Activated gamma-delta T cell treated with anti-CD3 and anti-CD28 coated beads, Interleukin-2, amount 50 U/mL, for 16 hours (primary cell): ENCODE measurements around the gene DSTYK.
"Not testable (repeated sequence)": the region's sequence is repeated elsewhere in the genome, so short reads cannot be mapped to it uniquely, and the experiment has no call there.

Experiments used
- DNase-seq: peaks from one replicate; pipeline ENCODE4 v3.0.0-alpha.2; 2020; ENCODE audit warnings: low read depth

The DSTYK gene

DNA sequence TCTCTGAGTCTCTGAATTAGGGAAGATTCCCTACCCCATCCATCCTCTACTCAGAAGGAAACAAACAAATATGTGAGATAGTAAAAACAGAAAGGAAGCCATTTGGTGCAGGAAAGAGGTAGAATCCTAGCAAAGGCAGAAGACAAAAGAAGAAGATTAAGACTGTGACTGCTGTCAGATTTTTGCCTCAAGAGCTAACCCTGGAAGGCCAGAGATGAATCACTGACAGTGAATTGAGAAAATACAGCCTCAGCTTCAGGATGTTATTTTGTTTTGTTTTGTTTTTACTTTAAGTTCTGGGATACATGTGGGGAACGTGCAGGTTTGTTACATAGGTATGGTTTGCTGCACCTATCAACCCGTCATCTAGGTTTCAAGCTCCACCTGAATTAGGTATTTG, 31.7 kb downstream of the DSTYK start:
- no peak for DNase-seq

DNA sequence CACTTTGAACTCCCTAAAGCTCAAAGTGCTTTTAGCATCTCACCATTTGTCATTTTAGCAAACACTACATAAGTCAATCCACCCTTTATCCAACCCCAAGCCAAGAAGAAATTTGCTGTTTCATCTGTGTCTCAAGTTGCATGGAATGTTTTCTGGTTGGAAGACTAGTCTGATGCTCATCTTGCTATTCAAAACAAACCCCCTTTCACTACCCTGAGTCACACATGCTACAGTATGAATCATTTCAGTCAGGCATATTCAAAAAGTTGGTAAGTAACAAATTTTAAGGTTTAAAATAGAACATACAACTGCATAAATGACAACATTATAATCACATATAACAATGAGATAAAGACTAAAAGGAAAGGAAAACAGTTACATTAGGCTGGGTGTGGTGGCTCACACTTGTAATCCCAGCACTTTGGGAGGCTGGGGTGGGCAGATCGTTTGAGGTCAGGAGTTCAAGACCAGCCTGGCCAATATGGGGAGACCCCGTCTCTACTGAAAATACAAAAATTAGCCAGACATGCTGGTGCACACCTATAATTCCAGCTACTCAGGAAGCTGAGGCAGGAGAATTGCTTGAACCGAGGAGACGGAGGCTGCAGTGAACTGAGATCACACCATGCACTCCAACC, 38.7 kb downstream of the DSTYK start:
- DNase-seq, result no peak

DNA sequence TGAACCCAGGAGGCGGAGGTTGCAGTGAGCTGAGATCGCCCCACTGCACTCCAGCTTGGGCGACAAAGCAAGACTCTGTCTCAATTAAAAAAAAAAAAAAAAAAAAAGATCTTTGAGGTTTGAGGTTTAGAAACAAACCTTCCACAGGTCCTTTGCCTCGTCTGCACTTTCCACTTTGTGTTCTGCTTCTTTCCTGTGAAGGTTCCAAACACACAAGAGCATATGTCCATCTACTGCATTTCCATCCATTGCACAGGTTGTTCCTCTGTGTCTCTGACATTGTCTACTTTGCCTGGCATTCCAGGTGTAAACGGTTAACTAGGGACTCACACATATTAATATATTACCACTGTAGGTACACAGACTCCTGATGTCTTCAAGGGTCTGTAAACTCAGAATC, 40.1 kb downstream of the DSTYK start:
- no peak for DNase-seq

DNA sequence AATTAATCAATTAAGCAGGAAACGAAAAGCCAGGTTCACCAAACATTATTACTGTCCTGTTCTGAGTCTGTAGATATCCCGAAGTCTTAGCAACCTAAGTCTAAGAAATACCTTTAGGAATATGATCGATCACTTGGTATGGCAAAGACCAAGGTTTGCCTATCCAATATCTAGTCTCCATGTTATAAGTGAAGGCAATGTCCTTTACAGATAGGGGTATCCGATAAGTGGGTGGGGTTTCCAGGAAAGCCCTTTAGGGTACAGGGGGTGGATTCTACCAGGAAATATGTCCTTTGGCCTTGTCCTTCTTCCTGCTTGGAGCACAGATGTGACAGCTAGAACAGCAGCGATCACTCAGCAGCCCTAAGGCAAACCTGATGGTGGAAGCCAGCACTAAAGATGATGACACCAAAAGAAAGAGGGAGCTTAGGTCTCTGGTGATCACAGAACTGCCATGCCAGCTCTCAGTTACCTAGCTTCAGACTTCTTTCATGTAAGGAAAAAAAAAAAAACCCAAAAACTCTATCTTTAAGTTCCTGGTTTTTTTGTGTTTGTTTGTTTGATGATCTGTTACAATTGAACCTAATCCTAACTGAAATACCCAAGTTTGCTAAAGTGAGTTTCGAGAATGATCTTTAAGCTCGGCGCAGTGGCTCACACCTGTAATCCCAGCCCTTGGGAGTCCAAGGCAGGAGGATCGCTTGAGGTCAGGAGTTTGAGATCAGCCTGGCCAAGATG, 40.8 kb downstream of the DSTYK start:
- DNase-seq, result no peak

DNA sequence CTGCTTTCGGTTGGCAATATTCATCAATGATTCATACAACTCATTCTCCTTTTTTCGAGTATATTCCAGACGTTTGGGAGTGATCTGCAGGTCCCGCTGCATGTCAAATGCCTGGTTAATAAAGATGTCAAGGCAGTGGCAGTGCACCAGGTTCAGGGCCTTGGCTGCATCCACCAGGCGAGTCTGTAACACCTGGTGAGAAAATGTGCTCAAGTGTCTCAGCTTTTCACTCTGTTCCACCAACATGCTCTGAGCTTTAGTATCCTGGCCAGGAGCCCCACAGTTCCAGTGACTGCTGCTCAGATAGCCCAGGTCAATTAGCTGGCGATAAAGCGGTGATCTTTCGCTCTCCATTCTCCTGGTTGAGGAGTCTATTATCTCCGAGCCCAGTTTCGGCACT, 42.3 kb downstream of the DSTYK start:
- no peak for DNase-seq

DNA sequence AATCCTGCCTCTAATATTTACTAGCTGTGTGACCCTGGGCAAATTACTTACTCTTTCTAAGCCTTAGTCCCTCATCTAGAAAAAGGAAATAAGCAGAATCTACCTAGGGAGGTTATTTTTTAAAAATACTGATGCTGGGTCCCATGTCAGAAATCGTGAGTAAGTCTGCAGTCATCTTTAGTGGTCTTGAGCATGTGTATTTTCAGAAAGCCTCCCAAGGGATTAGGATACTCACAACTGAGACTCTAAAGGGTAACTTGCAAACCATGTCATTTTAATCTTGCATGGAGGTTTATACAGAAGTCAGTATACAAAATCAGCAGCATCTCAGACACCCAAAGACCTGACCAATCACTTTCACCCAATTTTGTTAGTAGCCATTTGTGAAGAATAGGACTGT, 43.2 kb downstream of the DSTYK start:
- no peak for DNase-seq

DNA sequence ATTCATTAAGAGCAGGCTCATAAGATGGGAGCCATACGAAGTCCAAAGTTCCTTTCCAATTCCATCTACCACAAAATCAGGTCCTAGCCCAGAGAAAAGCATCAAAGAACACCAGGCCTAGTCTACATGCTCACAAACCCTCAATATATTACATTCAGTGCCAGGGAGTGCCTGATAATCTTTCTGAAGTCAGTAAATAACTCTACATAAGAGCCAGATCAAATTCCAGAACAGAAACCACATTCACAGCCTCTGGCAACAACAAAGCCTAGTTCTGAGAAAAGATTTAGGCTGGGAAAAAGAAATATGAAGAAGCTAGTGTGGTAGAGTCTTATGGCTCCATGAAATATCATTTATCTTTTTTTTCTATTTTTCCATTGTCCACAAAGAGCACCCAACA, 49.2 kb downstream of the DSTYK start:
- no peak for DNase-seq

DNA sequence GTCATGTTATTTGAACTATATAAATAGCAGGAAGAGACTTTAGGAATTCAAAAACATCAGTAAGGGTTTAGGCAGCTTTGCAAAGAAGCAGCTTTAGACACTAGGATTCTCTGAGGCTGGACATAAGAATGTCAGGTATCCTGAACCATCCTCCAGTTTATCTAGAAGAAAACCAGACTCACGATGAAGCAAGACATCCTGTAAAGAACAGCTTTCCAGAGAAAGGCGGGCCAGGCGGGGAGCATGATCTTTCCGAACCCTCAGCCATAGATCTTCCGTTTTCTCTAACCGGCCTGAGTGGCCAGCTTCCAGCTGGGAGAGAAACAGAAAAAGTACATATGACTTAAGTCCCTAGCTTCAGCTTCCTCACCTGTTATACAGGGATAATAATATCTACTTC, 50.4 kb downstream of the DSTYK start:
- no peak for DNase-seq

DNA sequence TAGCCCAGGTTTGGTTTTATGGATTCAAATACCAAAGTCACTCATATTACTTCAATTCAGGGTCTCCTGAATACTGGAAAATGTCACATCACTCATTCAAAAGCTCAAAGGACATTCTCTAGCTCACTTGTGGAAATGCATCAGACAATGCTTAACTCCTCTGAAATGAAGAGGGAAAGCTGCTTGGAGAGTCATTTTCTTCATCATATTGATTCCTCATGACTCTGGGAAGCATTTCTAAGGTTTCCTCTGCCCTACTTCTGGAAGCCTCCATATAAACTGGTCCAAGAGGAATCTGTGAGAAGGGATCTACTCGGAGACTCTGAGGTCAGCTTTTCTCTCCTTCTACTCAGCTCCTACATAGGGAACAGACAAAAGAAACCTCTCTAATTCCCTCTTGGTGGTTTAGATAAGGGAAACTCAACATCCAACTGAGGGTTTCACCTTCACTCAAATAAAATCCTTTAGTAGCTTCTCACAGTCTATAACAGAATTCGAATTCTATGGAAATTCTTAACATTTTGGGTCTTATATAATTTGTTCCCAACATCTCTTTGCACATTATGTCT, 53.4 kb downstream of the DSTYK start:
- no peak for DNase-seq

DNA sequence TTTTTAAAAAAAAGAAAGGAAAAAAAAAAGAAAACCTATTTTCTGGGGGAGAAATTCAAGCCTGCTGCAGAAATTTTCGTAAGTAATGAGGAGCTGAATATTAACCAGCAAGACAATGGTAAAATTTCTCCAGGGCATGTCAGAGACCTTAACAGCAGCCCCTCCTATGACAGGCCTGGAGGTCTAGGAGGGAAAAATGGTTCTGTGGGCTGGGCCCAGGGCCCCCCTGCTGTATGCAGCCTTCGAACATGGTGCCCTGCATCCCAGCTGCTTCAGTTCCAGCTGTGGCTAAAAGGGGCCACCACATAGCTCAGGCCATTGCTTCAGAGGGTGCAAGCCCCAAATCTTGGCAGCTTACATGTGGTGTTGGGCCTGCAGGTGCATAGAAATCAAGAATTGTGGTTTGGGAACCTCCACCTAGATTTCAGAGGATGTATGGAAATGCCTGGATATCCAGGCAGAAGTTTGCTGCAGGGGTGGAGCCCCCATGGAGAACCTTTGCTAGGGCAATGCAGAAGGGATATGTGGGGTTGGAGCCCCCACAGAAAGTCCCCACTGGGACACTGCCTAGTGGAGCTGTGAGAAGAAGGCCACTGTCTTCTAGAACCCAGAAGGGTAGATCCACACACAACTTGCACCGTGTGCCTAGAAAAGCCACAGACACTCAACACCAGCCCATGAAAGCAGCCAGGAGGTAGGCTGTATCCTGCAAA, 55.7 kb downstream of the DSTYK start:
- not testable (repeated sequence) for DNase-seq

DNA sequence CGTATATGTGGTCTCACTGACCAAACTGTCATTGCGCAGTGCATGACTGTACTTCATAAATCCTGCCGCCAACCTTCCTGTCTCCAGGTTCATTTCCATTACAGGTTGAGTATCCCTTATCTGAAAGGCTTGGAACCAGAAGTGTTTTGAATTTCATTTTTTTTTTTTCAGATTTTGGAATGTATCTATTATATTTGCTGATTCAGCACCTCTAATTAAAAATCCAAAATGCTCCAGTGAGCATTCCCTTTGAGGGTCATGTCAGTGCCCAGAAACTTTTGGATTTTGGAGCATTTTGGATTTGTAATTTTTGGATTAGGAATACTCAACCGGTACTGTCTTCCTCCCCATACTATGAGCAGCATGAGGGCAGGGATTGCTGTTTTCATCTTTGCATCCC, 59.0 kb downstream of the DSTYK start:
- DNase-seq, result no peak

DNA sequence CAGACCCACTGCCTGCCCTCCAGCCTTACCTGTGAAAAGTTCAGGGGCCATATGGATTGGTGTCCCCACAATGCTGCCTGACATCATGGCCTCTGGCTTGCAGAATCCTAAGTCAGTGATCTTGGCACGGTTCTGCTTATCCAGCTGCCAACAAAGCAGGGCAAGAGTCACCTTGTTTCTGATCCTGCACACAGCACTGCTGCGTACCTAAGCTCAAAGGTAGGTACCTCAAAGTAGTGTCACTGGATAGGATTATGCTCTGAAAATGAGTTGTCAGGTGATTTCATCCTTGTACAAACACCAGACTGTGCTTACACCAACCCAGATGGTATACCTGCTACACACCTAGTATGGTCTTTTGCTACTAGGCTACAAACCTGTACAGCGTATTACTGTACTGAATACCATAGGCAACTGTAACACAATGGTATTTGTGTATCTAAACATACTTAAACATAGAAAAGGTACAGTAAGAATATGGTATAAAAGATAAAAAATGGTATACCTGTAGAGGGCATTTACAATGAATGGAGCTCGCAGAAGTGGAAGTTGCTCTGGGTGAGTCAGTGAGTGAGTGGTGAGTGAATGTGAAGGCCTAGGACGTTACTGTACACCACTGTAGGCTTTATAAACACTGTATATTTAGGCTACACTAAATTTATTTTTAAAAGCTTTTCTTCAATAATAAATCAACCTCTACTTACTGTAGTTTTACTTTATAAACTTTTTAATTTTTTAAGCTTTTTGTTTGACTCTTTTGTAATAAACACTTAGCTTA, 60.7 kb downstream of the DSTYK start:
- no peak for DNase-seq

DNA sequence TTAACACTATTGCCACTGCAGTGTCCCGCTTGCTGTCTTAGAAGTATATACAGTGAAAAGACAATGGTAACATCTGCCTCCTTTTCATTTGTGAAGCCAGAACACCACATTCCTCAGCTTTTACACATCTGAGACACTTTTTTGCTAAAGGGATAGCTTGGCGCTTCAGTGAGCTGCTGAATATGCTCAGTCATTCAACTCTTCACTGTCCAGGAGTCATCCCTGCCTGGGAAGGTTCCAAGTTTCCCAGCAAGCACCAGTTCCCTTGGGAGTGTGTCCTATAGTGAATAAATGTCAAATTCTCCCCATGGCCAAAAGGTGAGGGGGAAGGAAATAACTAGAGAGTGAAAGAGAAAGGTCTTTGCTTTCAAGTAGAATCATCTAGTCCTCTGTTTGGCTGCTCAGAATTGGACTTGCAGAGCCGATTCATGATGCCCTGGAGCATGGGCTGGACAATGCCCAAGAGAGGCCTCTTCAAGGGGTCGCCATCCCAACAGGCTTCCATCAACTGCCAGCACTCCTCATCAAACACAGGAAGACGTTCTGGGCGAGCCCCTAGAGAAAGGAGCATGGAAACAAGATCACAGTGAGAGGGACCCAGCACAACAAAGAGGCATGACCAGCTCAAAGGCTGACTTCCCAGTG, 64.2 kb downstream of the DSTYK start:
- DNase-seq, result no peak

DNA sequence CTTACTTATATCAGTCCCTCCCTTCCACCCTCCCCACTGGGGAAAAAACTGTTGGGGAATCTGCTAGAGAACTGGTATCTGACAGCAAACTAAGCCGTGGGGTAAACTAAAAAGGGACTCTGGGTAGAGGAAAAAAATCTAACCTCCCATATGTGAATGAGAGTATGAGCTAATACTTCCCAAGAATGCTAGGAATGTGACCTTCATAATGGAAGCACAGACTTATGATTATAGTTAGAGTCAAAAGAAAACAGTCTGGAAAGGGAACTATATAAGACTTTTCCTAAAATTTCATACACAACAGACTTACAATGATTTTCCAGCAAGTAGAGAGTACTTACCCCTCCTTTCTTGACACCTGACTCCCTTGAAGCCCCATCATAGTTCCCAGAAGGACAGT, 66.8 kb downstream of the DSTYK start:
- DNase-seq, result no peak

DNA sequence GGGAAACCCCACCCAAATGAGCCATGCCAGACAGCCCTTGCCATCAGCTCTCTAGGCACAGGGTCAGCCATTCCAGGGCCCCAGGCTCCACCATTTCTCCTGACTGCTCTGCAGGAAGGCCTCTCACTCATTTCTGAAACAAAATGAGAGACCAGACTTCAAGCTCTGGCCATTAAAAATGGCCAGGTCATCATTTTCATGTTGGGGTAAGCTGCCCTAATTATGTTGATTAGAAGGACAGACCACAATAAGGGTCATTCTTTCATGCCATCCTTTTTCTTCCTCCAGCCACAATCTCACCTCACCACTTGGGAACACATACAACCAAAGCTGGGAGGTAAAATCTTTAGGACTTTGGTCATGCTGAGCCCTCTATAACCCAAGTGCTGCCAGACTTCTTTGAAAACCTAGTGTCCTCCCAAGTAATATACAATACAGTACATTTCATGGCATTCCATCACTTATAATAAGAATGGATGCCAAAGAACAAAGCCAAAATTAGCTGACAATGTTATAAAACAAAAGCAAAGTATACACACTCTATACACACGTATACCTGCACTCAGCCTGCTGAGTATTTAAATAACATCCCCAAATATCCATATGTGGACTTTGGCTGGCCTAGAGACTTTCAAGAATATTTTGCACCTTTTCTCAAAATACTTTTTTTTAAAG, 67.3 kb downstream of the DSTYK start:
- no peak for DNase-seq

DNA sequence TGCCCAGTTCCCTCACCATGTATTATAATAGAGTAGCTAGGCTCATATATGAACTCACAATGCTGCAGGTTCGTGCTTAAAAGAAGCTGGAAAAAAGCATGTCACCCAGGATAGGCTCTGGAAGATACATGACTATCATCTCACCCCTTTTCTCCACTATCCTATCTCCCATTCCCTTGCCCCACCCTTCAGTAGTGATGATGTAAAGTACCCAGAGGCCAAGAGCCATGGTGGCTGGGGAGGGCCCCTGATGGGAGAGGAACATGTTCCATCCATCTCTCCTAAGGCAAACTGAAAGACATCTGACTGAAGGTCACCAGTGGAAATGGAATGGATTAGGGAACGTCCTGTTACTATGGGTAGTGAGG, 69.4 kb downstream of the DSTYK start:
- no peak for DNase-seq

DNA sequence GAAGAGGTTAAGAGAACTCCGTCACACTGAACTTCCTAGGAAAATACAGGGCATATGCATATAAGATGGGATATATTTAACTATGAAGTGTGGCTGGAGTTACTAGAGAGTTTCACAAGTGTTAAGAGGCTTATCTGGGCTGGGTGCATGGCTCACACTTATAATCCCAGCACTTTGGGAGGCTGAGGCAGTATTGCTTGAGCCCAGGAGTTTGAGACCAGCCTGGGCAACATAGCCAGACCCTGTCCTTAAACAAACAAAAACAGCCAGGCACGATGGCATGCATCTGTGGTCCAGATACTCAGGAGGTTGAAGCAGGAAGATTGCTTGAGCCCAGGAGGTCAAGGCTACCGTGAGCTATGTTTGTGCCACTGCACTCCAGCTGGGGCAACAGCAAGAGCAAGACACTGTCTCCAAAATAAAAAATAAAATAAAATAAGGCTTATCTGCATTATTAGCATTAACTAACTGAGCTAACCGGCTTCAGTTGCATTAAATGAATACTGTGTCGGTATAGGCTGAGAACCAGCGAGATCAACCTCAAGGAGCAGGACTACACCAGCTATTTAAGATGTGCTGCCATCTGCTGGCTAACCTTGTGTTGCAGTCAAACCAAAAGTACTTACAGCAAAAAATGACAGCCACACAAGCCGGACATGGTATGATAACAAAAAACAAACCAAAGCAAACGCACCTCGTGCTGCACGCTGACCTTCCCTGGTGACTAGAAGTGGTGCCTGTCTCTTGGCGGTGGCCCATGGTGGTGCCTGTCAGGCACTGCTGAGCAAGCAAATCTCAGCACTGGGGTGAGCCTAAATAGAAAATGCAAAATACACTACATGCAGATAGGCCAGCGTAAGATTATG, 70.0 kb downstream of the DSTYK start:
- DNase-seq, result peak; percentile 58

DNA sequence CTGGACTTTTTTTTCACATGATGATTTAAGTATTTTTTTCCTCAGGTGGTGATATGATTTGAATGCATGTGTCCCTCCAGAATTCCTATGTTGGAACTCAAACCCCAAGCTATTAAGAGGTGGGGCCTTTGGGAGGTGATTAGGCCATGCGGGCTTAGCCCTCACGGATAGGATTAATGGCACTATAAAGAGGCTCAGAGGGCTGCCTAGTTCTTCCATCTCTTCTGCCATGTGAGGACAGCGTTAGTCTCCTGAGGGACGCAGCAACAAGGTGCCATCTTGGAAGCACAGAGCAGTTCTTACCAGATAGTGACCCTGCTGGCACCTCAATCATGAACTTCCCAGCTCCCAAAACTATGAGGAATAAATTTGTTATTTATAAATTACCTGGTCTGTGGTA, 71.4 kb downstream of the DSTYK start:
- DNase-seq, result no peak

DNA sequence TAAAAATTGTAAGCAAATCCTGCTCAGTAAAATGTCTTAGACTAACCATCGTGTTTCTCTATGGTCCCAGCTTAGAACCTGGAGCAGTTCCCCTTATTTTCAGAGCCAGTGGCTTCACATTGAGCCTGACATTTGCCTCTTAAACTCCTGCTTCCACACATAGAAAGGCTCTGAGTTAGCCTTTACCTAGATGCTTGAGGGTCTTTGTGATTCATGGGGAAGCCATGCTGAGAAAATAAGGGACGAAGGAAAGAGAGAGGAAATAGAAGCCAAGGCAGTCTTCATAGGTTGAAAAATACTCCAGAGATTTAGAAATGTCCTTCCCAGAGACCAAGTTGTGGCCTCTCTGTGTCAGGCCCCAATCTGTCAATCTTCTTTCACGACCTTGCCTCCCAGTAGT, 73.6 kb downstream of the DSTYK start:
- no peak for DNase-seq

DNA sequence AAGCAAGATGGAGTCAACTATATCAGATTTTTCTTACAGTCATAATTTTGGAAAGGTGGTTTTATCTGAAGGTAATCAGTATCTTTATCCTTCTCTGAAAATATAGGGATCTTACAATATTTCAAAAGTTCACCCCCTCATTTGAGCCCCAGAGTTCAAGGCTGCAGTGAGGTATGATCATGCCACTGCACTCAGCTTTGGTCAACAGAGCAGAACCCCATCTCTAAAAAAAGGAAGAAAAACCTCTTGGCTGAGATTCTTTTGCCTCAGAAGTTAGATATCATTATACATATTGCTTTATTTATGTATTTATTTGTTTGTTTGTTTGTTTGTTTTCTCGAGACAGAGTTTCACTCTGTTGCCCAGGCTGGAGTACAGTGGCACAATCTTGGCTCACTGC, 78.2 kb downstream of the DSTYK start:
- DNase-seq, result no peak
